ENCODE data around the gene RBMS3.
"Not testable (repeated sequence)": the region's sequence is repeated elsewhere in the genome, so short reads cannot be mapped to it uniquely, and the experiment has no call there.

Gene RBMS3

GRCh38 chr3:30026851-30027250 lies 746.0 kb downstream of the RBMS3 start:
- DNase-seq (ENCODE audit: low read depth) = no peak

GRCh38 chr3:30034246-30034991 lies 753.5 kb downstream of the RBMS3 start:
- no peak for DNase-seq (ENCODE audit: low read depth)

- DNase-seq (ENCODE audit: low read depth) = no peak
These were observed 755.2 kb downstream of the RBMS3 start for GRCh38 chr3:30035935-30036567.

- DNase-seq (ENCODE audit: low read depth) = no peak
These were observed 759.3 kb downstream of the RBMS3 start for GRCh38 chr3:30040126-30040525.

- not testable (repeated sequence) for DNase-seq (ENCODE audit: low read depth)
These were observed 760.6 kb downstream of the RBMS3 start for GRCh38 chr3:30041481-30041880.

- peak; percentile 4 for DNase-seq (ENCODE audit: low read depth)
These were observed 761.5 kb downstream of the RBMS3 start for GRCh38 chr3:30042274-30042859.

GRCh38 chr3:30042916-30043555 lies 762.2 kb downstream of the RBMS3 start:
- no peak for DNase-seq (ENCODE audit: low read depth)

GRCh38 chr3:30044515-30044914 lies 763.6 kb downstream of the RBMS3 start:
- no peak for DNase-seq (ENCODE audit: low read depth)

- no peak for DNase-seq (ENCODE audit: low read depth)
These were observed 767.6 kb downstream of the RBMS3 start for GRCh38 chr3:30048431-30048830.

- not testable (repeated sequence) for DNase-seq (ENCODE audit: low read depth)
These were observed 769.2 kb downstream of the RBMS3 start for GRCh38 chr3:30050116-30050515.

- no peak for DNase-seq (ENCODE audit: low read depth)
These were observed 778.4 kb downstream of the RBMS3 start for GRCh38 chr3:30059240-30059639.

Data from activated T-helper 9 cell treated with anti-CD3 and anti-CD28 coated beads, Interleukin-2, amount 50 U/mL, for 16 hours (primary cell).